ENCODE measurements around the gene LRMDA.

The LRMDA gene

GRCh38 chr10:75470901-75471300, 39.5 kb downstream of the LRMDA start:
- in situ Hi-C loops (cut with MboI; ENCODE audit: low sequenced_read_pairs): no loop called here

- in situ Hi-C loops (cut with MboI; ENCODE audit: low sequenced_read_pairs): no loop called here
Observed at GRCh38 chr10:75472685-75473084, 41.3 kb downstream of the LRMDA start.

GRCh38 chr10:75474106-75474505, 42.7 kb downstream of the LRMDA start:
- in situ Hi-C loops (cut with MboI; ENCODE audit: low sequenced_read_pairs): no loop called here

- in situ Hi-C loops (cut with MboI; ENCODE audit: low sequenced_read_pairs): no loop called here
Observed at GRCh38 chr10:75475460-75476182, 44.2 kb downstream of the LRMDA start.

- in situ Hi-C loops (cut with MboI; ENCODE audit: low sequenced_read_pairs): no loop called here
Observed at GRCh38 chr10:75476569-75476968, 45.1 kb downstream of the LRMDA start.

- in situ Hi-C loops (cut with MboI; ENCODE audit: low sequenced_read_pairs): no loop called here
Observed at GRCh38 chr10:75476985-75477384, 45.6 kb downstream of the LRMDA start.

GRCh38 chr10:75477680-75478079, 46.3 kb downstream of the LRMDA start:
- in situ Hi-C loops (cut with MboI; ENCODE audit: low sequenced_read_pairs): no loop called here

- in situ Hi-C loops (cut with MboI; ENCODE audit: low sequenced_read_pairs): no loop called here
Observed at GRCh38 chr10:75480374-75480773, 49.0 kb downstream of the LRMDA start.

GRCh38 chr10:75483188-75483587, 51.8 kb downstream of the LRMDA start:
- in situ Hi-C loops (cut with MboI; ENCODE audit: low sequenced_read_pairs): no loop called here

- in situ Hi-C loops (cut with MboI; ENCODE audit: low sequenced_read_pairs): no loop called here
Observed at GRCh38 chr10:75484717-75485116, 53.3 kb downstream of the LRMDA start.

- in situ Hi-C loops (cut with MboI; ENCODE audit: low sequenced_read_pairs): no loop called here
Observed at GRCh38 chr10:75486591-75486990, 55.2 kb downstream of the LRMDA start.

- in situ Hi-C loops (cut with MboI; ENCODE audit: low sequenced_read_pairs): no loop called here
Observed at GRCh38 chr10:75487087-75487754, 55.8 kb downstream of the LRMDA start.

- in situ Hi-C loops (cut with MboI; ENCODE audit: low sequenced_read_pairs): no loop called here
Observed at GRCh38 chr10:75487755-75488125, 56.3 kb downstream of the LRMDA start.

- in situ Hi-C loops (cut with MboI; ENCODE audit: low sequenced_read_pairs): no loop called here
Observed at GRCh38 chr10:75492173-75492925, 60.9 kb downstream of the LRMDA start.

- in situ Hi-C loops (cut with MboI; ENCODE audit: low sequenced_read_pairs): no loop called here
Observed at GRCh38 chr10:75493464-75493863, 62.0 kb downstream of the LRMDA start.

- in situ Hi-C loops (cut with MboI; ENCODE audit: low sequenced_read_pairs): no loop called here
Observed at GRCh38 chr10:75495434-75496190, 64.2 kb downstream of the LRMDA start.

- in situ Hi-C loops (cut with MboI; ENCODE audit: low sequenced_read_pairs): no loop called here
Observed at GRCh38 chr10:75496191-75496567, 64.8 kb downstream of the LRMDA start.

- in situ Hi-C loops (cut with MboI; ENCODE audit: low sequenced_read_pairs): no loop called here
Observed at GRCh38 chr10:75497997-75498883, 66.8 kb downstream of the LRMDA start.

- in situ Hi-C loops (cut with MboI; ENCODE audit: low sequenced_read_pairs): no loop called here
Observed at GRCh38 chr10:75498884-75499350, 67.5 kb downstream of the LRMDA start.

GRCh38 chr10:75499556-75500160, 68.2 kb downstream of the LRMDA start:
- in situ Hi-C loops (cut with MboI; ENCODE audit: low sequenced_read_pairs): no loop called here

All from hTERT RPE-1 (cell line).